T-cell (primary cell): ENCODE data around the gene UBE2H. TPM values are rescaled to one million over a fixed set of nuclear protein-coding genes. Genes with fewer than 3 reads are reported as not detected.

Experiments
- ATAC-seq, 4 experiments: fragments of 200-7000 bp in 3 of 4; fragments of 150-1000 bp in 1 of 4; cut with Tn5 transposase; replicated peaks in 1 of 4; 1 replicate in 3 of 4; 2 replicates in 1 of 4; pipeline ENCODE4 v1.10.0; 2021; ENCODE audit warnings: moderate library complexity in 3 of 4, mild to moderate bottlenecking in 2 of 4, moderate number of reproducible peaks in 1 of 4
- CTCF ChIA-PET, 2 donors: fragments of 300-600 bp; sonication (Branson Sonifier 250); formaldehyde crosslinking; loops; one replicate each; lab custom pipeline; 2022; ENCODE audit warnings: antibody characterized with exemption in 2 of 2; lab: Charles Lee
- POLR2A ChIA-PET, 2 donors: fragments of 300-600 bp; sonication (Branson Sonifier 250); formaldehyde crosslinking; loops; one replicate each; lab custom pipeline; 2022; ENCODE audit warnings: antibody characterized with exemption in 2 of 2; lab: Charles Lee
- DNase-seq, 35 experiments: peaks; one replicate each; pipeline versions ENCODE4 v3.0.0 to v3.0.0-alpha.2; 2013 to 2023
- H3K27ac ChIP-seq: one replicate; pipeline ENCODE4 v1.5.1; 2013; ENCODE audit warnings: low read length
- H3K27me3 ChIP-seq, 2 experiments: replicated peaks in 1 of 2; 1 replicate in 1 of 2; 2 replicates in 1 of 2; pipeline versions ENCODE4 v1.6.1 to v1.7.0; 2013; ENCODE audit warnings: low read length in 1 of 2, mixed read lengths in 1 of 2; ENCODE audit not compliant: control insufficient read depth in 2 of 2, insufficient read depth in 2 of 2; ENCODE audit errors: extremely low read depth in 1 of 2
- H3K36me3 ChIP-seq, 2 donors: 1 replicate in 1 of 2; 2 replicates in 1 of 2; pipeline versions ENCODE4 v1.6.1 to v1.7.0; 2013; ENCODE audit warnings: low read length in 1 of 2; ENCODE audit not compliant: control insufficient read depth in 2 of 2, insufficient read depth in 1 of 2; ENCODE audit errors: extremely low read depth in 1 of 2
- H3K4me1 ChIP-seq, 2 experiments: 1 replicate in 1 of 2; 2 replicates in 1 of 2; pipeline versions ENCODE4 v1.6.1 to v1.7.0; 2013; ENCODE audit warnings: low read length in 2 of 2, mixed read lengths in 1 of 2; ENCODE audit not compliant: insufficient read depth in 2 of 2, control insufficient read depth in 1 of 2; ENCODE audit errors: extremely low read depth in 1 of 2
- H3K4me3 ChIP-seq, 2 donors: 1 replicate in 1 of 2; 2 replicates in 1 of 2; pipeline versions ENCODE4 v1.5.1 to v1.7.0; 2013; ENCODE audit warnings: mild to moderate bottlenecking in 2 of 2, low read length in 1 of 2, moderate library complexity in 1 of 2; ENCODE audit not compliant: control insufficient read depth in 1 of 2; ENCODE audit errors: extremely low read depth in 1 of 2
- H3K9me3 ChIP-seq: 2 replicates; pipeline ENCODE4 v1.7.0; 2013
- H3K27ac Mint-ChIP-seq, 2 donors: one replicate each; pipeline ENCODE4 v1.8.0; 2020 to 2021; ENCODE audit warnings: mild to moderate bottlenecking in 2 of 2, mixed read lengths in 2 of 2
- H3K27me3 Mint-ChIP-seq, 2 donors: one replicate each; pipeline ENCODE4 v1.8.0; 2021 to 2022; ENCODE audit warnings: mixed read lengths in 2 of 2
- H3K36me3 Mint-ChIP-seq: one replicate; pipeline ENCODE4 v1.8.0; 2021; ENCODE audit warnings: mixed read lengths
- H3K4me1 Mint-ChIP-seq, 3 donors: one replicate each; pipeline ENCODE4 v1.8.0; 2020 to 2022; ENCODE audit warnings: mixed read lengths in 3 of 3, mild to moderate bottlenecking in 1 of 3
- H3K4me3 Mint-ChIP-seq, 3 donors: one replicate each; pipeline ENCODE4 v1.8.0; 2020 to 2022; ENCODE audit warnings: mild to moderate bottlenecking in 3 of 3, mixed read lengths in 3 of 3, moderate library complexity in 3 of 3
- H3K9me3 Mint-ChIP-seq, 3 donors: one replicate each; pipeline ENCODE4 v1.8.0; 2020 to 2022; ENCODE audit warnings: mixed read lengths in 3 of 3
- WGBS: methylation state at CpG from one replicate; pipeline ENCODE4 v1.1.5; 2013; ENCODE audit warnings: missing lambda C conversion rate; ENCODE audit not compliant: insufficient coverage; 5-methylcytosine and 5-hydroxymethylcytosine counted together
- total RNA-seq, 35 experiments: library from RNA in 6 of 35; stranded (reverse) in 6 of 35; fragments of 120-200 nt in 1 of 35; gene quantifications; one replicate each; pipeline versions ENCODE4 v1.2.1 to v1.2.4 and lab custom pipeline; 2013 to 2026

UBE2H gene
- 10 to 100 TPM; 37.5 to 63.8 (median 50.1) TPM for total RNA-seq
- total RNA-seq (2013), result 40.5 TPM
- 23.4 to 121 (median 86.3) reads per million in 29 experiments for total RNA-seq (lab: John Stamatoyannopoulos, UW)

GRCh38 chr7:129952653-129953560 lies at the start of gene UBE2H:
TSS of gene UBE2H (minus strand) at chr7:129952960. CDS start at chr7:129952555, 405 bp downstream.
- no peaks in the 10 kb centered on the region for H3K9me3 Mint-ChIP-seq
- peak within 1 kb of the TSS; percentile 98 for H3K27ac Mint-ChIP-seq
- peaks cover 3 to 17% (median 8%) of the 10 kb centered on the region in 3 donors for H3K4me1 Mint-ChIP-seq
- H3K4me3 Mint-ChIP-seq, result peak within 1 kb of the TSS in 2 of 3 donors; percentile 98 to 99
- H3K9me3 ChIP-seq, result no peaks in the 10 kb centered on the region
- H3K36me3 Mint-ChIP-seq, result no peaks in the 10 kb centered on the region
- DNase-seq, result peak; percentile 78 to 95 (median 88)
- H3K4me3 ChIP-seq, result peak within 1 kb of the TSS; percentile 97 to 98
- ATAC-seq, result peak; percentile 75 to 83 (median 80)
- H3K4me1 ChIP-seq, result peaks cover 10 to 35% of the 10 kb centered on the region in 2 experiments
- H3K27me3 ChIP-seq, result no peaks in the 10 kb centered on the region
- under 1% methylated on average over 38 of the region's 58 CpGs for WGBS
- CTCF ChIA-PET, result no interaction called here
- H3K27me3 Mint-ChIP-seq, result no peaks in the 10 kb centered on the region
- POLR2A ChIA-PET, result interaction anchor here in 1 of 2 donors (0.5 to 0.6 kb wide), 2 partner anchors 167 to 817 kb away, joined by 3 to 4 read pairs; no protein-coding TSS in a partner anchor
- peak within 1 kb of the TSS; percentile 93 for H3K27ac ChIP-seq
- no peaks in the 10 kb centered on the region for H3K36me3 ChIP-seq

- ATAC-seq (no peak), DNase-seq (no peak)
- Mint-ChIP-seq H3K27ac (no peak overlapping the region), H3K9me3 (no peaks in the 10 kb centered on the region), H3K27me3 (no peaks in the 10 kb centered on the region), H3K4me1 (no peaks in the 10 kb centered on the region), H3K36me3 (no peaks in the 10 kb centered on the region), H3K4me3 (no peak overlapping the region)
- 88% methylated on average over 5 of the region's 5 CpGs for WGBS
- ChIA-PET POLR2A (no interaction called here), CTCF (no interaction called here)
- Histone ChIP-seq H3K4me3 (no peak overlapping the region), H3K4me1 (no peaks in the 10 kb centered on the region), H3K36me3 (no peaks in the 10 kb centered on the region), H3K27me3 (no peaks in the 10 kb centered on the region), H3K9me3 (no peaks in the 10 kb centered on the region), H3K27ac (no peak overlapping the region)
Observed at GRCh38 chr7:129998446-129998845, 45.7 kb upstream of the UBE2H start.

- no peak for ATAC-seq
- 68% methylated on average over 3 of the region's 5 CpGs for WGBS
- Histone ChIP-seq H3K36me3 (no peaks in the 10 kb centered on the region), H3K27me3 (no peaks in the 10 kb centered on the region), H3K4me3 (no peak overlapping the region), H3K9me3 (no peaks in the 10 kb centered on the region), H3K27ac (no peak overlapping the region), H3K4me1 (no peaks in the 10 kb centered on the region)
- ChIA-PET CTCF (no interaction called here), POLR2A (no interaction called here)
- DNase-seq, result no peak
- H3K27me3 Mint-ChIP-seq, result no peaks in the 10 kb centered on the region
- no peaks in the 10 kb centered on the region for H3K9me3 Mint-ChIP-seq
- no peak overlapping the region for H3K27ac Mint-ChIP-seq
- H3K36me3 Mint-ChIP-seq, result no peaks in the 10 kb centered on the region
- no peak overlapping the region for H3K4me3 Mint-ChIP-seq
- H3K4me1 Mint-ChIP-seq, result no peaks in the 10 kb centered on the region
Observed at GRCh38 chr7:129997285-129997684, 44.5 kb upstream of the UBE2H start.

GRCh38 chr7:129993275-129993674 lies 40.5 kb upstream of the UBE2H start:
- no peak for ATAC-seq
- POLR2A ChIA-PET, result interaction anchor here in 1 of 2 donors (0.6 kb wide), 1 partner anchor 55 kb away, joined by 8 read pairs; no protein-coding TSS in a partner anchor
- H3K4me1 ChIP-seq, result peaks cover 0 to 4% of the 10 kb centered on the region in 2 experiments
- no peaks in the 10 kb centered on the region for H3K36me3 ChIP-seq
- CTCF ChIA-PET, result no interaction called here
- no peak for DNase-seq
- no peak overlapping the region for H3K4me3 ChIP-seq
- no peaks in the 10 kb centered on the region for H3K27me3 ChIP-seq
- Mint-ChIP-seq H3K9me3 (no peaks in the 10 kb centered on the region), H3K4me3 (no peak overlapping the region), H3K4me1 (peaks cover 6 to 7% (median 7%) of the 10 kb centered on the region in 3 donors), H3K36me3 (no peaks in the 10 kb centered on the region), H3K27ac (no peak overlapping the region), H3K27me3 (no peaks in the 10 kb centered on the region)
- no peak overlapping the region for H3K27ac ChIP-seq
- WGBS, result 89% methylated on average over 5 of the region's 8 CpGs
- H3K9me3 ChIP-seq, result no peaks in the 10 kb centered on the region

- H3K27me3 ChIP-seq, result no peaks in the 10 kb centered on the region
- CTCF ChIA-PET, result no interaction called here
- Mint-ChIP-seq H3K4me3 (no peak overlapping the region), H3K36me3 (no peaks in the 10 kb centered on the region), H3K27ac (no peak overlapping the region), H3K4me1 (peaks cover 6 to 7% (median 7%) of the 10 kb centered on the region in 3 donors), H3K27me3 (peaks cover 1 to 3% of the 10 kb centered on the region in 2 donors), H3K9me3 (no peaks in the 10 kb centered on the region)
- no peak overlapping the region for H3K4me3 ChIP-seq
- H3K9me3 ChIP-seq, result no peaks in the 10 kb centered on the region
- H3K36me3 ChIP-seq, result no peaks in the 10 kb centered on the region
- 80% methylated on average over 8 of the region's 8 CpGs for WGBS
- H3K4me1 ChIP-seq, result peaks cover 0 to 4% of the 10 kb centered on the region in 2 experiments
- POLR2A ChIA-PET, result no interaction called here
- H3K27ac ChIP-seq, result no peak overlapping the region
- ATAC-seq (no peak), DNase-seq (no peak)
Observed at GRCh38 chr7:129990403-129991192, 37.8 kb upstream of the UBE2H start.

- H3K27me3 Mint-ChIP-seq, result peaks cover 1 to 3% of the 10 kb centered on the region in 2 donors
- H3K4me3 Mint-ChIP-seq, result no peak overlapping the region
- Histone ChIP-seq H3K4me1 (peaks cover 0 to 4% of the 10 kb centered on the region in 2 experiments), H3K4me3 (no peak overlapping the region), H3K27ac (no peak overlapping the region), H3K9me3 (no peaks in the 10 kb centered on the region), H3K27me3 (no peaks in the 10 kb centered on the region), H3K36me3 (no peaks in the 10 kb centered on the region)
- no peak overlapping the region for H3K27ac Mint-ChIP-seq
- DNase-seq, result peak in 24 of 35 experiments; percentile 2 to 50 (median 22)
- H3K9me3 Mint-ChIP-seq, result no peaks in the 10 kb centered on the region
- ChIA-PET POLR2A (no interaction called here), CTCF (interaction anchor here in 1 of 2 donors (0.7 kb wide), 2 partner anchors 20 to 47 kb away, joined by 3 read pairs; no protein-coding TSS in a partner anchor)
- no peaks in the 10 kb centered on the region for H3K36me3 Mint-ChIP-seq
- 0% methylated on average over 1 of the region's 4 CpGs for WGBS
- peak in 2 of 4 experiments; percentile 31 to 53 for ATAC-seq
- peaks cover 6 to 7% (median 7%) of the 10 kb centered on the region in 3 donors for H3K4me1 Mint-ChIP-seq
Observed at GRCh38 chr7:129989466-129989865, 36.7 kb upstream of the UBE2H start.
